ENCODE data around the gene ARHGAP33.
A peak's percentile ranks its signal among the peaks of the same experiment; 100 is the strongest.
"Not testable (repeated sequence)": the region's sequence is repeated elsewhere in the genome, so short reads cannot be mapped to it uniquely, and the experiment has no call there.

Gene ARHGAP33

DNA sequence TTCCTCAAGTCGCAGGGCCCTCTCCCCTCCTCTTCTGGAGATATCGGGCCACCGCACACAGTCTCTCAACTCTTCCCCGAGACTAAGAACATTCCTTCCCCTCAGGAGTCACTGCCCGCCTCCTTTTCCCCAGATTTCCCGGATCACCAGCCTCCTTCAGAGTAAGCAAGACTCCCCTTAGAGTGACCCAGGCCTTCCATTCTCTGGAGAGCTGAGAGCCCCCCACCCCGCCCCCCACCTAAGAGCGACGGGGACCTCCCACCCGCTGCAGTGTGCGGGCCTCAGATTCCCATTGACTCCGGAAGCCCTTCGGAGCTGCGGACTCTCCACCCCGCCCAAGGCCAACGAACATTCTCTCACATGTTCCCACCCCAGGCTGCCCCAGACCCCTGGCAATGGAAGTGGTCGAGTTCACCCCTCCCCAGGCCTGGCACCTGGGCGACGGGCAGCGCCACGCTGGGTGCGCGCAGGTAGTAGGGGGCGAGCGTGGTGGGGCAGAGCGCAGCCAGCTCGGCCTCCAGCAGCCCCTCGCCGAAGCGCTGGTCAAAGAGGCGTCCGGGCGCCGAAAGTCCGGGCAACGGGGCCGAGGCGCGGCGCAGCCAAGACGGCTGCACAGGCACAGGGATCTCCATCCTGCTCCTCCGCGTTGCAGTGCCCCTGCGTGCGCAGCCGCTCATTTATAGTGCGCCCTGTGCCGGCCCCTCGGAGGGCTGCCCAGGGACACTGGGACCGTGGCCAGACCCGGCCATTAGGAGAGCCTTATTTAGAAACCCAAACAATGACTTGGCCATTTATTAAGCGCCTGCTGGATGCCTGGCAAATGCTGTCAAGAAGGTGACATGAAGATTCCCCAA lies 18.8 kb upstream of the ARHGAP33 start, which contains the start of gene HSPB6:
Gene HSPB6, minus strand, starts transcription at position 653 of the 854 bp plus-strand sequence. Its CDS starts 21 bp downstream, at position 632.
- no peak for DNase-seq

- no peak for DNase-seq
Measured at GRCh38 chr19:35757231-35757748, 18.1 kb upstream of the ARHGAP33 start.

- peak; percentile 98 for DNase-seq
Measured at GRCh38 chr19:35757749-35758608, 17.4 kb upstream of the ARHGAP33 start, which contains the start of gene PROSER3. Gene PROSER3, plus strand, starts transcription at chr19:35758176. Its CDS starts 40 bp downstream, at chr19:35758216.

- DNase-seq = no peak
Measured at GRCh38 chr19:35759697-35760096, 15.7 kb upstream of the ARHGAP33 start.

DNA sequence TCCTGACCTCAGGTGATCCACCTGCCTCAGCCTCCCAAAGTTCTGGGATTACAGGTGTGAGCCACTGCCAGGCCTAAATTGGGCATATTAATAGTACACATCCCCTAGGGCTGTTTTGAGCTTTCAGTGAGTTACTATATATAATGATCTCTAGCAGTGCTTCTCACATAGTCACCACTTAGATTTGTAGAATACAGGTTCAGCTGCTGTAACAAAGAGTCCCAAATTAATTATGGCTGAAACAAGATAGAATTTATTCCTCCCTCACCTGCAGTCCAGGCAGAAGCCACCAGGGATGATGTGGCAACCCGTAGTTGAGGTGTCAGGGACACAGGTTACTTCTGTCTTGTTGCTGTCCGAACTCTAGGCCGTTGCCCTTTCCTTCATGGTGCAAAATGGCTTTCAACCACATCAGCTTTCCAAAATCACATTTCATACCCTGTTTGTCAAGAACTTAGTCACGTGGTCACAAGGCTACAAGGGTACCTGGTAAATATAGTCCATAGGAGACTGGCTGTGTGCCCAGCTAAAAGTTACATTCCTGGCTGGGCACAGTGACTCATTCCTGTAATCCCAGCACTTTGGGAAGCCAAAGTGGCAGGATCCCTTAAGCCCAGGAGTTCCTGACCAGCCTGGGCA lies 14.5 kb upstream of the ARHGAP33 start:
- DNase-seq = no peak

GRCh38 chr19:35764432-35765315 lies 10.7 kb upstream of the ARHGAP33 start:
- no peak for DNase-seq

DNA sequence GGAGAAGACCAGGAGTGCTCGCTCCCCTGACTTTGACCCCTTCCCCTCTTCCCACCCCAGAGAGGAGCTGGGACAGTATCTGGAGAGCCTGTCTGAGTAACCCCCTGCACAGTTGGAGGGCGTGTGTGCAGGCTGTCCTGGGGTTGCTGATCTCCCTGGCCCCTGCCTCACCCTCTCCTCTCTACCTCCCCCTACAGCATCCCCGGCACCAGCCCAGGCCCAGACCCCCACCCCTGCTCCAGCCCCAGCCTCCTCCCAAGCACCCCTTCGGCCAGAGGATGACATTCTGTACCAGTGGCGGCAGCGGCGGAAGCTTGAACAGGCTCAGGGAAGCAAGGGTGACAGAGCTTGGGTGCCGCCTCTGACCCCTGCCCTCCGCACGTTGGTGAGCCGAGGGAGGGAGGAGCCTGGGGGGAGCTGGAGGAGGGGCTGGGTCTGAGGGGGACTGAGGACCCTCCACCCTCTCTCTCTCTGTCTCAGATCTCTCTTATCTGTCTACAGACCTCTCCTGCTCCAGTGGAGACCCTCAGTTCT lies 8.7 kb upstream of the ARHGAP33 start:
- DNase-seq = no peak

DNA sequence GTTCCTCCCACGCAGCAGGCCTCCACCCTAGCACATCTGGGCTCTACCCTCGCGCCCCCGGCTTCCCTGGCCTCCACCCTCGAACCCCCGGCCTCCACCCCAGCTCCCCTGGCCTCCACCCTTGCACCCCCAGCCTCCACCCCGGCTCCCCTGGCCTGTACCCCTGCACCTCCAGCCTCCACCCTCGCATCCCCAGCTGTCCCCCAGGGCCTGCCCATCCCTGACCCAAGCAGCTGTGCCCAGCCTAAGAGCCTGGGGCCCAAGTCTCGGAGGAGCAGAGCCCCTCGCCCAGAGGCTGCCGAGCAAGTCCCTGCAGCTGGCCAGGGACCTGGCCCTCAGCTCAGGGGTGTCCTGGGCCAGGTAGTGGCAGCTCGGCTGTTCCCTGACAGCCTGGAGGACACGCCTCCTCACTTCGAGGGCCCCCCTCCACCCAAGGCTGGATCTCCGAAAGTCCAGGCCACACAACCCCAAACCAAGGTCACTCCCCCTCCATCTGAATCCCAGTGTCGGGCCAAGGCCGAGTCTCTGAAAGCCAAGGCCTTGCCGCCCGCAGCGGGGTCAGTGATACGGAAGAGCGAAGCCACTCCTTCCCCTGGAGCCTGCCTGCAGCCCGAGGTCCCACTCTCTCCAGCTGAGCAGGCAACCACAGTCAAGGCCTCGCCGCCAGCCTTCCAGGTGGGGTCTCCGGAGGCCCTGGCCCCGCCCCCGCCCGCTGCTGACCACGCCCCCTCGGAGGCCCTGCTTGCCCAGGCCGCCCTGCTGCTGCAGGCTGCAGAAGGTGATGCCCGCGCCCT lies 7.9 kb upstream of the ARHGAP33 start:
- DNase-seq = no peak

GRCh38 chr19:35768082-35768421 lies 7.3 kb upstream of the ARHGAP33 start:
- DNase-seq = no peak

GRCh38 chr19:35772362-35772761 lies 3.0 kb upstream of the ARHGAP33 start:
- DNase-seq = not testable (repeated sequence)

GRCh38 chr19:35773020-35773806 lies 2.2 kb upstream of the ARHGAP33 start:
- DNase-seq = no peak

- no peak for DNase-seq
Measured at GRCh38 chr19:35774274-35775045, 904 bp upstream of the ARHGAP33 start.

GRCh38 chr19:35775046-35775297 lies 392 bp upstream of the ARHGAP33 start:
- DNase-seq = no peak

GRCh38 chr19:35776102-35776788 lies 881 bp downstream of the ARHGAP33 start:
- no peak for DNase-seq

DNA sequence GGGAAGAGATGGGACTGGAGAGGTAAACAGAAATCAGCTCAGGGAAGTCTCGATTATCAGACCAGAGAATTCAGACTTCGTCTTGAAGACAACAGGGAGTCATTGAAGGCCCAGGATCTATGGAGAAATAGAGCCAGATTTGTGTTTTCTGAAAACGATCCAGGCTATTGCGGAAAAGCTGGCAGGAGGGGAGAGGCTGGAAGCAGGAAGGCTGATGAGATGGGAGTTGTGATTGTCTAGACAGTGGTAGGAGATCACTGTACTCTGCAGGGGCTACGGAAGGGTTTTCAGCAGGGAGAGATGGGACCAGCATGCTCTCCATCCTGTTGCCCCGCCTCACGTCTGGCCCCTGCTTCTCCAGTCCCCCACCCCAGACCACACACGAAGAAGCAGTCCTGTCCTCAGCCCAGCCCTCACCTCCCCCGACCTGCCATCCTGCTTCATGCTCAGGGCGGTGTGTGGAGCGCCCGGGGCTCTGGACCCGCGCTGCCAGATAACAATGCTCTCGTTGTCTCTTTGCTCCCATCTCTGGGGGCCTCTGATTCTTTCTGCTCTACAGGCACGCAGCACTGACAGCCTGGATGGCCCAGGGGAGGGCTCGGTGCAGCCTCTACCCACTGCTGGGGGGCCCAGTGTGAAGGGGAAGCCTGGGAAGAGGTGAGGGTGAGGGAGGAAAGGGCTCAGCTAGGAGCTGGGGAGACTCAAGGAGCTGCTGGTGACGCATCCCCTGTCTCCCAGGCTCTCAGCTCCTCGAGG lies 1.9 kb downstream of the ARHGAP33 start:
- DNase-seq = no peak

DNA sequence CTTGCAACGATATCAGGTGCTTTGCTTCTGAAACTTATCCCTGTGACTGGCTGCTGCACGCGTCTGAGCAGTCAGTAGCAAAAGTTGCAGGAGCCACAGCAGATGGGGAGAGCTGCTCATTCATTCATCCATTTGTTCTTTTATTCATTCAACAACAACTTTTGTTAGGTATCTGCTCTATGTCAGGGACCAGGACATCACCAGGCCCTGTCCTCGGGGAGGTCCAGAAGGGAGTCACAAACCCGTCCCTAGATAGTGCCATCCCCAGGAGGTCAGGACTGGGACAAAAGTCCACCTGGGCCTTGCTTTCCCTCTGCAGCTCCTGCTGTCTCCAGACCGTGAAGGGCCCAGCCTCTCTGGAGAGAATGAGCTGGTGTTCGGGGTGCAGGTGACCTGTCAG lies 2.6 kb downstream of the ARHGAP33 start:
- DNase-seq = no peak

DNA sequence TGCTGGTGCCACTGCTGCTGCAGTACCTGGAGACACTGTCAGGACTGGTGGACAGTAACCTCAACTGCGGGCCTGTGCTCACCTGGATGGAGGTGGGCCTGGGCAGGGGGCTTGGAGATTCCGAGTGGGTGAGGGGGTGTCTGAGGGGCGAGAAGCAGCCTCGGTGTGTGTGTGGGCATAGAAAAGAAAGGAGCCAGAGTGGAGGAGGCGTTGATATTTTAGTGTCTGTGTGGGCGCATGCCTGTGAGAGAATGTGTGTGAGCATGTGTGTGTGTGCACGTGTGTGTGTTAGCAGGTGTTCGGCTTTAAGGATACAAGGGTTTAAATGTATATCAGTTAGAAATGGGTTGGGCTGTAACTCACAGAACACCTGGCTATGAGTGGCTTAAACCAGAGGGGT lies 3.7 kb downstream of the ARHGAP33 start:
- no peak for DNase-seq

DNA sequence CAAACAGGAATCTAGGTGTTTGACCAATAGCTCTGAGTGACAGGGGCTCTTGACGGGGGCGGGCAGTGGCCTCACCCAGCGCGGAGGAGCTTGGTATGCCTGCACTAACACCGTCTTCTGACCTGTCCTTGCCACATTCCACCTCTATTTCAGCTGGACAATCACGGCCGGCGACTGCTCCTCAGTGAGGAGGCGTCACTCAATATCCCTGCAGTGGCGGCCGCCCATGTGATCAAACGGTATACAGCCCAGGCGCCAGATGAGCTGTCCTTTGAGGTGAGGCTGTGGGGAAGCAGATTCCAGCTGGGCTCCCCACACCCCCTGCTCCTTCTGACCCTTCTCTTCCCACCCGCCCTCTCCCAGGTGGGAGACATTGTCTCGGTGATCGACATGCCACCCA lies 4.7 kb downstream of the ARHGAP33 start:
- DNase-seq = no peak

Data from SHP77 treated with DMSO at 0.1 percent for 48 hours (cell line).